PC-3 (cell line): Measurements from ENCODE around the gene ZBTB7C. TPM values are rescaled to one million over a fixed set of nuclear protein-coding genes. Genes with fewer than 3 reads are reported as not detected.
A peak's percentile ranks its signal among the peaks of the same experiment; 100 is the strongest.

Experiments
- ATAC-seq: fragments of 200-7000 bp; cut with Tn5 transposase; 2 replicates; pipeline ENCODE4 v1.9.1; 2020; ENCODE audit warnings: mild to moderate bottlenecking, moderate library complexity
- BruUV-seq: library from RNA; stranded (reverse); fragments of 400-500 nt; replicated peaks from 2 replicates; lab custom pipeline; 2021; lab: Mats Ljungman, UMichigan
- CTCF ChIA-PET: fragments of 300-600 bp; sonication (Branson Sonifier 250); formaldehyde crosslinking; loops from one replicate; lab custom pipeline; 2022; ENCODE audit warnings: antibody characterized with exemption; lab: Charles Lee
- POLR2A ChIA-PET: fragments of 300-600 bp; sonication (Branson Sonifier 250); formaldehyde crosslinking; loops from one replicate; lab custom pipeline; 2022; ENCODE audit warnings: antibody characterized with exemption; ENCODE audit not compliant: unreplicated experiment; lab: Charles Lee
- DNase-seq: peaks from one replicate; pipeline ENCODE4 v3.0.0-alpha.2; 2015
- H2AFZ ChIP-seq: fragments of 300-600 bp; sonication (generic); 2 replicates; pipeline ENCODE4 v1.6.0; 2016; ENCODE audit warnings: antibody characterized with exemption, low read length
- H3F3A ChIP-seq: fragments of 300-600 bp; sonication (generic); one replicate; pipeline ENCODE4 v1.6.0; 2017; ENCODE audit warnings: antibody characterized with exemption, low read length, control low read depth, mild to moderate bottlenecking; ENCODE audit not compliant: unreplicated experiment
- H3K27ac ChIP-seq: fragments of 300-600 bp; sonication (generic); 2 replicates; pipeline ENCODE4 v1.5.1; 2016; ENCODE audit warnings: mild to moderate bottlenecking, low read length
- H3K27me3 ChIP-seq: fragments of 300-600 bp; sonication (generic); 2 replicates; pipeline ENCODE4 v1.6.1; 2016; ENCODE audit warnings: low read length, mixed read lengths
- H3K36me3 ChIP-seq: fragments of 300-600 bp; sonication (generic); 2 replicates; pipeline ENCODE4 v1.6.1; 2016; ENCODE audit warnings: low read depth, mixed run types, low read length, mixed read lengths
- H3K4me1 ChIP-seq: fragments of 300-600 bp; sonication (generic); 2 replicates; pipeline ENCODE4 v1.5.1; 2016; ENCODE audit warnings: low read length; ENCODE audit not compliant: insufficient read depth
- H3K4me2 ChIP-seq: fragments of 300-600 bp; sonication (generic); 2 replicates; pipeline ENCODE4 v1.6.0; 2016; ENCODE audit warnings: low read length
- H3K4me3 ChIP-seq: fragments of 300-600 bp; sonication (generic); 2 replicates; pipeline ENCODE4 v1.5.1; 2016; ENCODE audit warnings: mild to moderate bottlenecking, low read length, mixed read lengths
- H3K79me2 ChIP-seq: fragments of 300-600 bp; sonication (generic); 2 replicates; pipeline ENCODE4 v1.6.1; 2017; ENCODE audit warnings: low read length, mixed read lengths
- H3K9ac ChIP-seq: fragments of 300-600 bp; sonication (generic); 2 replicates; pipeline ENCODE4 v1.6.0; 2016; ENCODE audit warnings: mild to moderate bottlenecking, low read length
- H3K9me2 ChIP-seq: fragments of 300-600 bp; sonication (generic); replicated peaks from 2 replicates; pipeline ENCODE4 v1.6.1; 2016; ENCODE audit warnings: mixed run types, low read length, mixed read lengths
- H3K9me3 ChIP-seq: fragments of 300-600 bp; sonication (generic); 2 replicates; pipeline ENCODE4 v1.6.1; 2016; ENCODE audit warnings: low read length, mixed read lengths
- H4K20me1 ChIP-seq: fragments of 300-600 bp; sonication (generic); 2 replicates; pipeline ENCODE4 v1.6.1; 2016; ENCODE audit warnings: low read length, mixed read lengths
- CTCF ChIP-seq: fragments of 300-600 bp; sonication (generic); conservative IDR thresholded peaks from 2 replicates; pipeline ENCODE4 v1.5.1; 2017; ENCODE audit warnings: antibody characterized with exemption, low read depth, mild to moderate bottlenecking, low read length
- EZH2 ChIP-seq: fragments of 300-600 bp; sonication (generic); IDR thresholded peaks from one replicate; pipeline ENCODE4 v1.6.1; 2017; ENCODE audit warnings: antibody characterized with exemption, mild to moderate bottlenecking, low read length; ENCODE audit not compliant: unreplicated experiment
- EZH2phosphoT487 ChIP-seq: fragments of 300-600 bp; sonication (generic); IDR thresholded peaks from 2 replicates; pipeline ENCODE4 v1.6.1; 2018; ENCODE audit warnings: mild to moderate bottlenecking, antibody characterized with exemption, low read length, borderline replicate concordance
- intact Hi-C: fragments of 100-400 bp; cut with micrococcal nuclease; formaldehyde crosslinking; loops from 2 replicates; pipeline ENCODE4 v1.9.0; 2023
- total RNA-seq: library from RNA; depleted of rRNA; stranded (reverse); fragments of >200 nt; gene quantifications from 2 replicates; pipeline ENCODE4 v1.2.3, GENCODE V29; 2014

ZBTB7C gene
- total RNA-seq, 1 experiment from 2014 or later: 1.3 TPM

GRCh38 chr18:48136051-48136826 is 272.9 kb downstream of the ZBTB7C start:
- CTCF ChIA-PET: no interaction called here
- peak overlapping the region; percentile 67 for H3K4me3 ChIP-seq
- no peaks in the 10 kb centered on the region for H3K36me3 ChIP-seq
- no peaks in the 10 kb centered on the region for H4K20me1 ChIP-seq
- TF ChIP-seq EZH2 (no peak), EZH2phosphoT487 (no peak)
- no peak; the same call in 1 of the 2 replicates for ATAC-seq
- H3K4me2 ChIP-seq: peak overlapping the region; percentile 74
- H3K79me2 ChIP-seq: no peaks in the 10 kb centered on the region
- no peak for DNase-seq
- no TSS peak for BruUV-seq
- H3K9me2 ChIP-seq: no peaks in the 10 kb centered on the region
- POLR2A ChIA-PET: no interaction called here
- no peaks in the 10 kb centered on the region for H3F3A ChIP-seq
- H2AFZ ChIP-seq: peak overlapping the region; percentile 42; the same call in 1 of the 2 replicates
- H3K4me1 ChIP-seq: peaks cover 31% of the 10 kb centered on the region
- H3K27me3 ChIP-seq: no peaks in the 10 kb centered on the region
- peak overlapping the region; percentile 62 for H3K9ac ChIP-seq
- intact Hi-C loops: loop anchor here (10.0 kb wide), 1 partner anchor 101 kb away; no protein-coding TSS in a partner anchor
- H3K9me3 ChIP-seq: no peaks in the 10 kb centered on the region
- no peak overlapping the region for H3K27ac ChIP-seq

- Histone ChIP-seq H3K9ac (no peak overlapping the region), H3K27ac (no peak overlapping the region), H3K4me1 (peaks cover 31% of the 10 kb centered on the region), H3K79me2 (no peaks in the 10 kb centered on the region), H3K27me3 (no peaks in the 10 kb centered on the region), H3K9me3 (no peaks in the 10 kb centered on the region), H2AFZ (no peak overlapping the region), H3K36me3 (no peaks in the 10 kb centered on the region), H4K20me1 (no peaks in the 10 kb centered on the region), H3K4me3 (peak overlapping the region; percentile 67), H3K9me2 (no peaks in the 10 kb centered on the region), H3F3A (no peaks in the 10 kb centered on the region), H3K4me2 (peak overlapping the region; percentile 74)
- no peak for TF ChIP-seq CTCF
- no peak for TF ChIP-seq EZH2
- TF ChIP-seq EZH2phosphoT487: no peak
- BruUV-seq: no TSS peak
- intact Hi-C loops: loop anchor here (10.0 kb wide), 1 partner anchor 101 kb away; no protein-coding TSS in a partner anchor
- ChIA-PET CTCF (interaction anchor here (0.6 kb wide), 1 partner anchor 370 kb away, joined by 6 read pairs; no protein-coding TSS in a partner anchor), POLR2A (no interaction called here)
- DNase-seq (no peak), ATAC-seq (no peak)
These were observed 273.7 kb downstream of the ZBTB7C start for GRCh38 chr18:48135436-48135966.

DNA sequence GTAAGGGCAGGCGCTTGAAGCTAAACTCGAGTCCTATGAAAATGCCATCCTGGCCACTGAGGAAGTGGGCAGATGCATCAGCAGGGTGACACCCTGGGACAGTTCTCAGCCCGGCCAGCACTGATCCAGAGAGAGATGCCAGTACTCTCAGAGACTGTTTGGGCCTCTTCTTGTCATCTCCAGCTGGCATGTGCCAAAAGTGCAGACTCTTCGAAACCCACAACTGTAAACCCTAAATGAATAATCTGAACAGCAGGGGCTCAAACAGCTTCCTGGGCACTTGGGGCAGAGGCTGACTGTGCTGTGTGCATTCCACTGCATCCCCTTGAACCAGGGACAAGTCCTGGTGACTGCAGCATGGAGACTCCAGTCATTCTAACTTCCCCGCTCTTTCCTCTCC is 274.6 kb downstream of the ZBTB7C start:
- no peaks in the 10 kb centered on the region for H3K9me3 ChIP-seq
- no peaks in the 10 kb centered on the region for H3F3A ChIP-seq
- H3K4me3 ChIP-seq: no peak overlapping the region
- H2AFZ ChIP-seq: no peak overlapping the region
- no peak for ATAC-seq
- BruUV-seq: no TSS peak
- POLR2A ChIA-PET: no interaction called here
- H4K20me1 ChIP-seq: no peaks in the 10 kb centered on the region
- no peak for DNase-seq
- no peak overlapping the region for H3K9ac ChIP-seq
- intact Hi-C loops: loop anchor here (10.0 kb wide), 1 partner anchor 100 kb away; no protein-coding TSS in a partner anchor
- H3K27ac ChIP-seq: no peak overlapping the region
- no peaks in the 10 kb centered on the region for H3K36me3 ChIP-seq
- H3K4me2 ChIP-seq: no peak overlapping the region
- H3K4me1 ChIP-seq: peaks cover 26% of the 10 kb centered on the region
- no peak for TF ChIP-seq CTCF
- TF ChIP-seq EZH2phosphoT487: no peak
- no peak for TF ChIP-seq EZH2
- H3K79me2 ChIP-seq: no peaks in the 10 kb centered on the region
- H3K27me3 ChIP-seq: no peaks in the 10 kb centered on the region
- H3K9me2 ChIP-seq: no peaks in the 10 kb centered on the region
- CTCF ChIA-PET: no interaction called here
